T-helper 2 cell treated with Interferon-gamma antibody and Interleukin-4, amounts not matched to agents 100 ng/mL and 5 ng/mL, for 36 hours (primary cell): ENCODE measurements around the gene CCDC146. TPM values are rescaled to one million over a fixed set of nuclear protein-coding genes. Genes with fewer than 3 reads are reported as not detected.

Source experiments
- intact Hi-C: fragments of 100-400 bp; cut with micrococcal nuclease; formaldehyde crosslinking; loops from one replicate; pipeline ENCODE4 v1.15.1; 2023
- total RNA-seq: library from RNA; stranded (reverse); gene quantifications from 2 replicates; pipeline ENCODE4 v1.2.3, GENCODE V29; 2022

CCDC146 gene
- total RNA-seq, 1 donor from 2014 or later = 7.8 TPM

DNA sequence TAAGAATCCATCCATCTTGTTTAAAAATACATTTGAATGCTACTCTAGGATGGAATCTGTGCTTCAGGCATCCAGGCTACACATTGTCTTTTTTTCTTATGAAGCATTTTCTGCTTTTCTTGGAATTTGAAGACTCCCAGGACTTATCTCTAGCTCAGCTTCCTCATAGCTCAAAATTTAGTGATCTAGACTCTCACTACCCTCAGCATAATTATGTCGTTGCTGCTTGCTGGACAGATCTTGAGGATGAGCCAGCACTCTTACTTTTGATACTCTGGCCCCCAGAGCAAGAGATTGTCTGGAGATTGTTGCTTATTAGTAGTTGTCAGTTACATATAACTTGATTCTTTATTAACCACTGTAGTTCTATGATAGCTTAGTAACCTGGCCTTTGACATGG, 160.5 kb downstream of the CCDC146 start:
- intact Hi-C loops = no loop called here

DNA sequence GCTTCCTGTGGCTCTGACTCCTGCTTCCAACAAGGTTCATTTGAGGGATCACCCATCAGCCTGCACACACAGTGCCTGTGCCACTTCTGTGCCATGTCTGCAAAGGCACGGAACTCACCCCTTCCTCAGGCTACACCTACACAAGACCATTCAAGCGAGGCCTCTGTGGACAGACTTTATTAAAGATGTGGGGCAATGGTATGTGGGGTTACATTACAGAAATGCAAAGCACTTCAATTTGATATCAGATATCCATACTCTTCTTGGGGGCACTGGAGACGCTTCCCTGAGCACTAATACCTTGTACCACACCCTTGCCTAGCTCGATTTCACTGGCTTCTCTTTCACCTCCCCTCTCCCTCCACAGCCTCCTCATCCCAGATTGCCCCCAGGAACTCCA, 161.6 kb downstream of the CCDC146 start:
- intact Hi-C loops = no loop called here

DNA sequence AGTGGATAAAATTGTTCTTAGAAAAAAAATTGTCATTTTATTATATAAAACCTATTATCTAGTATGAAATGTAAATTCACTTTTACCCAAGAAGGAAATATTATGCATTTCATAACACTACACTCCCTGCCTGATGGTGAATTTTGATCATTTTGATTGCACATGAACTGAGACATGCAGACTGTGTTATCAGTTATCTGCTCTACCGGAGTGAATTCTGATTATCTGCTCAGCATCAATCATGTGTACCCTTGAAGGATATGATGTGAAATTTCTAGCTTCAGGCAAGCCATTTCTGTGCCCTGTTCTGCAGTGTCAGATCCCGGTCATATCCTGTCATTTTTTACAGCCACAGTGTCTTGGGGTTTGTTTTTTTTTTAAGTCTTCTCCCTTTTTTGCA, 162.2 kb downstream of the CCDC146 start:
- intact Hi-C loops = no loop called here

DNA sequence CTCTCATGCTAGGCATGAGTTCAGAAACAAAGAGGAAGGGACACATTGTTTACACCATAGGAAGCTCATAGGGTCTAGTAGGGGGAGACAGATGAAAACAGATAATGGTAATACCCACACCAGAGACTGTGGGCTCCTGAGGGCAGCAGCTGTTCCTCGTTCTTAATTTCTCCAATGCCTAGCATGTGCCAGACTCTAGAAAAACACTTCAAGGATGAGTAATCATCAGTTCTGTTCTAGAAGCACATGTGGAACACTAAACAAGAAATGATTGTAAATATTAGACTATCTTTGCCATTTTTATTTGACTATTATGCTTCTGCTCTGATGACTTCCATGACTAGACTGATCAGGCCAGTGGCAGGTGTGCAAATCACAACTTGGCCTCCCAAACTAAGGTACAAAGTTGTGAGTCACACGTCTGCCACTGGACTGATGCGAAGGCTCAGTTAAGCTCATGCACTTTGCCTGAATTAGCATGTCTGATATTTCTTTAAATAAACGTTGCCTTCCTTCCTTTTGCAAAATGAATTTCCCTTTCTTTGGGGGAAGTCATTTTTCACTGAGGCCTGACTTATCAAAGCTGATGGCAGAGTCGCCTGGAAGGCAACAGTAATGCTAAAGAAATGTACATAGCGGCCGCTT, 166.4 kb downstream of the CCDC146 start:
- intact Hi-C loops = no loop called here

DNA sequence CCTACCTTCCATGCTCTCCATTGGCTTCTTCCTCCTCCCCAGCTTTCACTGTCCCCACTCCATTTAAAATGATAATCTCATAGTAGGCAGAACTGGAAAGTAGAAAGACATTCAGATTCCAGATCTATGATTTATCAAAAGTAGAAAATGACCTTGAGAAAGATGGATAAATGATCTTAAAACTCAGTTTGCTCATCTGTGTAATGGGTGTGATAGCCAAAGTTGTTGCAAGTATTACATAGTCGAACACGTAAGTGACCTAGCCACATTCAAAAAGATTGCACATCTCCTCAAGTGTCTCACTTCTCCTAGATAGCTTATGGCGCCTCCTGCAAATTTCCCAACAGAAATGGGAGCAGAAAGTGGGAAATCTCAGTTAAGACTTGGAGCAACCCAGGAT, 167.0 kb downstream of the CCDC146 start:
- intact Hi-C loops = no loop called here

- intact Hi-C loops = no loop called here
These were observed 168.0 kb downstream of the CCDC146 start for GRCh38 chr7:77290425-77290824.

GRCh38 chr7:77293046-77293445, 170.6 kb downstream of the CCDC146 start:
- intact Hi-C loops = no loop called here

- intact Hi-C loops = no loop called here
These were observed 173.1 kb downstream of the CCDC146 start for GRCh38 chr7:77295549-77295948.

- intact Hi-C loops = no loop called here
These were observed 184.0 kb downstream of the CCDC146 start for GRCh38 chr7:77306231-77307067.

- intact Hi-C loops = no loop called here
These were observed 186.4 kb downstream of the CCDC146 start for GRCh38 chr7:77308792-77309191.

DNA sequence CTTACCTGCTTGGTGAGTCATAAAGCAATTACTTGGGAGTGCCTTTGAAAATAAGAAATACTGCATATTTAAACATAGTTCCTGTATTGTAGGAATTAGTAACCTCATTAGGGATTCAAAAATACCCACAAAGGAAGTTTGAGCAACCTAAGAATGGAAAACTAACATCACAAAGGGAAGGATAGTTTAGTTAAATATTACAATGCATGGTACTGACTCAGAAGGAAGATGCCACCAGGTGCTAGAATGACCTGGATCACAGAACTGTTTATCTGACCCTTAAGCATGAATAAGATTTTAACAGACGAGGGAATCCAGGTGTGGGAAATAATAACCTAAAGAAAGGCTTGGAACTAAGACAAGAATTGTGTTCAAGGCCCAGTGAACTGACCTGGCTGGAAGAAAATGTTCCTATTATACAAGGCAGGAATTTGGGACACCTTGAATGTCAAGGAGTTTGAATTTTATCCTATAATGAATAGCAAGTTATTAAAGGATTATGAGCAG, 187.4 kb downstream of the CCDC146 start:
- intact Hi-C loops = no loop called here

DNA sequence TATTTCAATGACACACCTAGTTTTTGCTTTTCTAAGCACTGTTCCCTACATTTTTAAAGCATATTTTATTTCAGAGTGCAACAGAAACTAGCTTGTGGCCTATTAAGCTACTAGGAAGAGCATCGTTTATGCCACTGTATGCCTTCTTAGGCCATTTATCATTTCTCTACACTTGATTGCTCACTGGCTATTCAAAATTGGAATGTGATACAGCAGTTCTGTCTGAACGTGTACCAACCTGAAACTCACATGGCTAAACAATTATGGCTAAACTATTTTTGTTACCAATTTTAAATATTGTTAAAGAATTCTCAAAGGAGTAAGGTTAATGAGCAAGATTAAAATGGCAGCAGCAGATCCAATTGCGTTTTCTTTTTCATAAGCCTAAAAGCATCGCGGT, 188.6 kb downstream of the CCDC146 start:
- intact Hi-C loops = no loop called here

- intact Hi-C loops = no loop called here
These were observed 190.7 kb downstream of the CCDC146 start for GRCh38 chr7:77313085-77313484.

DNA sequence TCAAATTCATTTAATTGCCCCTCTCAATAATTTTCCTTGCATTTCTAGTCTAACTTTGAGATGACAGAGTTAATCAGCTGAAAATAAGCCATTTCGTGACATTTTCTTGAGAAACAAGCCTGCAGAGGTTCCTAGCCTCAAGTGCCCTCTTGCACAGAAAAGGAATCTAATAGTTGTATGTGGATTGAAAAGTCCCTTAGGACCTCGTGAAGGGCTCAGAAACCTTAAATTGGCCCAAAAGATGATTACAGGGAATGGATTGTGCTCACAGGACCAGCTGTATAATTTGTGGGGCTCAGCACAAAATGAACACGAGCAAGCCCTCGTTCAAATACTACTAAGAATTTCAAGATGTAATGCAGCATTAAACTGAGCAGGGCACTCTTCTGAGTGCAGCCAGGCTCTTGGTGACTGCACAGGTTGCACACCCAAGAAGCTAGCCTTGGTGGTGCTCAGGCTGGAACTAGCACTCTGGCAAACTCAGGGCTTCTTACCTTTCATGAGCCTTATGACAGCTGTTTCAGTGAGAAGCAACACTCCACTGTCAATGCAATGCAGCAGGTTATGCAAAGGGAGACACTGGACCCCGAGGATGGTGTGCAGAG, 191.6 kb downstream of the CCDC146 start:
- intact Hi-C loops = no loop called here

DNA sequence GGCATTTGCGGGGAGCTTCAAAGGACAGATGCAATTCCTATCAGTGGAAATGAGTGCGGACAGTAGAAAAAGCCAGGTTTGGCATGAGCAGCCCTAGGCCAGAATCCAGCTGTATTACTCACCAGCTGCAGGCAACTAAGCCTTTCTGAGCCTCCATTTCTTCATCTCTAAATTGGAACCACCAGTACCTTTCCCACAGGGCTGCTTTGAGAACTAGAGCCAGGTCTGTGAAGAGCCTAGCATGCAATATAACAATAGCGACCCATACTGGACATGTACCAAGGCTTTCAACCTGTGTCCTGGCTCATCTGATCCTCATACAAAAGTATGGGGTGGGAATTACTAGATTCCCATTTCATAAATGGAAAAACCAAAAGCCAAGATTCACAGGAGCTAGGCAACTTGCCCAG, 192.8 kb downstream of the CCDC146 start:
- intact Hi-C loops = no loop called here

GRCh38 chr7:77316219-77316978, 194.0 kb downstream of the CCDC146 start:
- intact Hi-C loops = no loop called here

GRCh38 chr7:77318019-77318418, 195.6 kb downstream of the CCDC146 start:
- intact Hi-C loops = no loop called here

GRCh38 chr7:77320137-77320536, 197.7 kb downstream of the CCDC146 start:
- intact Hi-C loops = no loop called here

DNA sequence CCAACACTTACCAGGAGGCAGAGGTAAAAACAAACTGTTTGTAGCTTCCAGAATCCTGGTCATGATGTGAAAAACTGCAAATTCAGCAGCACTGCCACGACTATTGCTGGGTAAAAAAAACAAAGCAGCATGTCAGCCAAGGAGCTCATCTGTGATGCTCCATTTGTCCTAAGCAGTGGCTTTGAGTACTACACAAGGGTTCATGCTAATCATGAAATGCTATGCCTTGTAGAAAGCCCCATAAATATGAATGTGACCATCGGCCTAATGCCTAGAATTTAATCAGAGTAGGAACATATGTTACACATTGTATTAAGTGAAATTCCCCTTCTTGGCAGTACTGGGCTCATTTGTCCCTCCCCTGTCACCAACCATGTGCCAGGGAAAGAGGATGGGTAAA, 198.3 kb downstream of the CCDC146 start:
- intact Hi-C loops = no loop called here

GRCh38 chr7:77321300-77321699, 198.9 kb downstream of the CCDC146 start:
- intact Hi-C loops = no loop called here

DNA sequence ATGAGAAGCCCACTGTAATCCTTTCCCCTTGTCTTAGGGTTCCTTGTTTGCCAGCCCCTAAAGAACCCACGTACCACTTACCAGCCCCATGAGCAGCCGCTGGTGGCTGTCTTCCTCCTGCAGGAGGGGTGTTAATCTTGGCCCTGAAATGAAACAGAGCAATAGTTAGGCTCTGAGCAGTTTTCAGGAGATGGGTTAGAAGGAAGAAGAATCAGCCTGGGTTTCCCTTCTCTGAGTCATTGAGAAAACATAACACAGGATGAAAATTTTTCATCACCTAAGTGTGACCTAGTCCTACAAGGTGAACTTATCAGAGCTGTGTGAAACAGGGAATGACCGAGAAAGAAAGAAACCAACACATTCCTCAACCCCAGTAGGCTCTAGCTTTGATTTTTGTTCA, 203.7 kb downstream of the CCDC146 start:
- intact Hi-C loops = no loop called here
